NOMO-1 treated with DMSO at 0.1 percent for 48 hours (cell line): ENCODE data around the gene MYORG.

Experiments
- DNase-seq: peaks from one replicate; lab custom pipeline; 2025; ENCODE audit not compliant: unreplicated experiment; lab: John Stamatoyannopoulos, UW

Gene MYORG

GRCh38 chr9:34335376-34335775, 41.3 kb downstream of the MYORG start:
- DNase-seq, result no peak

DNA sequence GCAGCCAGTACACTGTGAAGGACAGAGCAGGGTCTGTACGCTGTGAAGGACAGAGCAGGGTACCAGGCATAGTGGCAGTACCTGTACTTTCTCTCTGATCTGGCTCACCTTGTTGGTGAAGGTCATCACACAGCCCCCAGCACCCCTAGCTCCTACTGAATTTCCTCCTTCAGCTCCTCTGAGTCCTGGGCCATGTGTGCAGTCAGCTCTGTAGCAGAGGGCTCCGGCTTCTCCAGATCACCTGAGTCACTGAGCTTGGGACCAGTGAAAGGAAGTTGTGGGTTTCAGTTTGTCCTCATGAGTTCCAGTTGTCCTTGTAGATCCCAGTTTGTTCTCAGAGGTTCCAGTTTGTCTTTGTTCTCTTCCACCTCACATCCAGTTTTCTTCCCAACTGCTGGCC, 41.8 kb downstream of the MYORG start:
- no peak for DNase-seq

- DNase-seq, result no peak
Observed at GRCh38 chr9:34334337-34334824, 42.3 kb downstream of the MYORG start.

DNA sequence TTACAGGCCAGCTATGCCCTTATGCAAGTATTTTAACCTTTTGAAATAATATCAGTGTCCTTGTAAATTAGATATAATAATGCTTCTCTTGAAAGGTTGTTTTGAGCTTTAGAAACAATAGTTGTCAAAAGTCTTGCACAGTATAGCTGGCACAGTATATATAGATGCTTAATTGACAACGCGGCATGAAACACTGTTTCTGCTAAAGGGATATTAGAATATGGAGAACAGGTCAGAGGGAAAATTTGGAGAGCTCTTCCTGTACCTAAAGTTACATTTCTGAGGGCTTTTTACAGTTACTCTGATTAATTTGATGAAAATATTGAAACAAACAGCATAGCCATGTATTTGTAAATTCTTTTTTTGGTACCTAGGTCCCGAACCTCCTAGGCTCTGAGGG, 42.9 kb downstream of the MYORG start:
- DNase-seq, result no peak

DNA sequence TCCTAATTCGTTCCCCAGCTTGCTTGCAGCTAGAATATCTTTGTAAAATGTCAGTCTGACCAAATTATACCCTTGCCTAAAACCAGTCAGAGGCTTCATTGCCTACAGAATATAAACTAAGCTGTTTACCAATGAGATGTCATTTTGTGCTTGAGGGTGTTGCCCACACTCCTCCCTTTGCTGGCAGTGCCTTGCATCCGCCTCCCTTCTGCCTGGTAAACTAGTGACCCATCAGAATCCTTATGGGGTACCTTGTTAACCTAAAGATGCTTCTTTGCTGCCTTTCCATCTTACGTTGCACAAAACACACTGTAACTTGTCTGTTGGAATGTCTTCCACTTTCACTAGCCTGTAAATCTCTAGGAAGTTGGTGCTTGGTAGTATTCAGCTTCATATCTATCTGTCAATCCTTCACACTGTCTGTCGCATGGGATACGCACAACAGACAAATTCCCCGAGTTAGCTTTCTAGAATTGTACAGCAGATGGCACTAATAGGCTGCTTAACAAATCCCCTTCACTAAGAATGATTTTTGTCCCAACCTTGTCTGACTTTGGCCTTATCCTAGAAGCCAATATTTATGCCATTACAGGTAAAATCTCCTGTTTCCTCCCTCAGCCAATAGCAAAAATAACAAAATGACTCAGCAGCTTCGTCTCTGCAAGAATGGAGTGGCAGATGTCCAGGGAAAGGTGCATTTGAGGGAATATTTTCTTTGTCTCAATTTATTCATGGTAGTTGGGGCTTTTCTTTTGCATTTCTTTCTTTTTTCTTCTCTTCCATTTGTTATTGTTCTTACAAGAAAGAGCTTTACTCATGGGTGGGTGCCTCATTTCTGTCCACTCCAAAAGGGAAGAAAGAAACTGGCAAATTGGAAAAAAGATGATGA, 44.4 kb downstream of the MYORG start:
- DNase-seq, result no peak

DNA sequence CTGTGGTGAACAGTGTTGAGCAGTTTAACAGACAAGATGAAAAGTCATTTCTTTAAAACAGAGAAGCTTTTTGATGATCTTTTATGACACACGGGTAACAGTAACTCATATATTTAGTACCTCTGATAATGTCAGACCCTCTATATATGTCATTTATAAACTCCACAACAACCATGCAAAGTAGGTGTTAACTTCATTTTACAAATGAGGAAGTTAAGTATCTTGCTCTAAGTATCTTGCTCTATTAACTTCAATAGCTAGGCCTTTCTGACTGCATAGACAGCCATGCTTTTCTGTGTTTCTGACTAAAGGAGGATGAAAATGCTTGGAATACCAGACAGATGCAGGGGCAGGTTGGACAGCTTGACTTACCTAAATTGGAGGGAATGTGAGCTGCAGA, 45.5 kb downstream of the MYORG start:
- DNase-seq, result peak; percentile 54

GRCh38 chr9:34328987-34329832, 47.5 kb downstream of the MYORG start, which contains the start of the genes KIF24 and NUDT2:
KIF24 (minus strand) TSS chr9:34329268; CDS start chr9:34311346, 17,922 bp downstream.
NUDT2 (plus strand) TSS chr9:34329569; CDS start chr9:34339040, 9,471 bp downstream.
- DNase-seq, result peak; percentile 100

- DNase-seq, result no peak
Observed at GRCh38 chr9:34328500-34328986, 48.2 kb downstream of the MYORG start.

GRCh38 chr9:34326690-34327089, 50.0 kb downstream of the MYORG start:
- no peak for DNase-seq

- no peak for DNase-seq
Observed at GRCh38 chr9:34322899-34323591, 53.7 kb downstream of the MYORG start.

- peak; percentile 9 for DNase-seq
Observed at GRCh38 chr9:34321451-34321850, 55.2 kb downstream of the MYORG start.

DNA sequence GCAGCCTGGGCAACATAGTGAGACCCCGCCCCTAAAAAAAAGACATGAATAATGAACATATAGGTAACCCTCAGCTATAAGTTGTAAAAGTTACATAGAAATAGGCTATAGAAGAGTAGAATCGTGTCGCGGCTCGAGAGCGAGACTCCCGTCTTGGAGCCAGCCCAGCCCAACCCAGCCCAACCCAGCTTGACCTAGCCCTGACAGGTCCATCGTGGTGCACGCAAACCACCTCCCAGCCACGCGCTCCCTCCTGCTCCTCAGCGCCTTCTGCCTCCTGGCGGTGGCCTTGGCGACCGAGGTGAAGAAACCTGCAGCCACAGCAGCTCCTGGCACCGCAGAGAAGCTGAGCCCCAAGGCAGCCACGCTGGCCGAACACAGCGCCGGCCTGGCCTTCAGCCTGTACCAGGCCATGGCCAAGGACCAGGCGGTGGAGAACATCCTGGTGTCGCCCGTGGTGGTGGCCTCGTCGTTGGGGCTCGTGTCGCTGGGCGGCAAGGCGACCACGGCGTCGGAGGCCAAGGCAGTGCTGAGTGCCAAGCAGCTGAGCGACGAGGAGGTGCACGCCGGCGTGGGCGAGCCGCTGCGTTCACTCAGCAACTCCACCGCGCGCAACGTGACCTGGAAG, 58.4 kb downstream of the MYORG start:
- no peak for DNase-seq

DNA sequence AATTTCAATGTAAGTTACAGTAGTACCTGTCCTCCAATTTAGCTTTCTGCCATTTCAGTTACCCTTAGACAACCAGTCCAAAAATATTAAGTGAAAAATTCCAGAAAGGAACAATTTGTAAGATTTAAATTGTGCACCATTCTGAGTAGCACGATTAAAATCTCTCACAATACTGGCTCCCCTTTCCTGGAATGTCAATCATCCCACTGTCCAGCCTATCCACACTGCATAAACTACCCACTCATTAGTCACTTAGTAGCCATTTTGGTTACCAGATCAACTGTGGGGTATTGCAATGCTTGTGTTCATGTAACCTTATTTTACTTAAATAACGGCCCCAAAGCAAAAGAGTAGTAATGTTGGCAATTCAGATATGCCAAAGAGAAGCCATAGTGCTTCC, 59.3 kb downstream of the MYORG start:
- DNase-seq, result no peak
